Measurements from ENCODE around the gene ZC3H7A. TPM values are rescaled to one million over a fixed set of nuclear protein-coding genes. Genes with fewer than 3 reads are reported as not detected.

The ZC3H7A gene

DNA sequence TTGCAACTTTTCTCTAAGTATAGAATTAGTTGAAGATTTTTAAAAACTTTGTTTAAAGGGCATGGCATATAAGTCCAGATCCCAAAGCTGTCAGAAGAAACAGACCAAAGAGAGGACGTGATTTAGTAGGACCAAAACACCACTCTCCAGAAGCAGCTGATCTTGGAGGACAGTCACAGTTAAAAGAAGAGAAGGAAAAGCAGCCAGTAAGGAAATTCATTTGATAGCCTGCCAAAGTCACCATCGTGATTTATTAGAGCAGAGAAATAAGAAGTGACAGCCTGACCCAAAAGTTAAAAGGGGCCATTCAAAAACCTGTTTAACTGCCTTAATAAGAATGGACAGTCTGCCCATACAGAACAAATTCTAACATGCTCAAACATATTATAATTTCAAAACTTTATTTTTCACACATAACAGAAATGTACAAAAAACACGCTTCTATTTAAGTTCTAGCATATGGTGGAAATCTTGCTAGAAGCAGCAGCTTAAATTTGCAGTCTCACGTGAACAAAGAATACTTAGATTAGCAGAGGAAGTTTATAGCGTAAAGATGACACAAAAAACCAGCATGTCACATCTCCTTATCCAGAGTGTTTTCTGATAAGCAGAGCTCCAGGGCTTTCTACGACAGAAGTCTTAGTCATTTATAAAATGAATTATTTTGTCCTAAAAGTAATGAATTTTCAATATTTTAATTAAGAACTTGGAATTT lies 91.6 kb downstream of the ZC3H7A start:
- Histone ChIP-seq H3K9ac (ENCODE audit: low read depth, low read length, poor library complexity) (no peak overlapping the region), H3K79me1 (ENCODE audit: low read depth, low read length) (peaks cover 2% of the 10 kb centered on the region), H3K4me3 (ENCODE audit: low read length in 2 of 2) (no peak overlapping the region), H3K27ac (replicated peaks; ENCODE audit: low read length) (no peak overlapping the region), H4K8ac (ENCODE audit: low read depth, low read length) (no peak overlapping the region), H3K36me3 (replicated peaks in 1 of 2; ENCODE audit: control insufficient read depth in 2 of 2, insufficient read depth in 2 of 2, low read length in 2 of 2) (peaks cover 3 to 34% of the 10 kb centered on the region in 2 donors), H2AFZ (ENCODE audit: low read length) (no peak overlapping the region), H3K4me1 (ENCODE audit: control insufficient read depth in 2 of 2, insufficient read depth in 1 of 2, low read depth in 1 of 2, low read length in 2 of 2) (no peaks in the 10 kb centered on the region), H3K18ac (ENCODE audit: low read length) (no peak overlapping the region), H2BK120ac (ENCODE audit: low read depth, low read length) (no peak overlapping the region), H3K27me3 (ENCODE audit: control insufficient read depth in 3 of 3, insufficient read depth in 3 of 3, low read depth in 1 of 3, low read length in 3 of 3) (no peaks in the 10 kb centered on the region), H3K14ac (ENCODE audit: low read length) (no peak overlapping the region), H2BK12ac (ENCODE audit: low read length) (no peak overlapping the region), H2BK5ac (ENCODE audit: low read length) (no peak overlapping the region), H2AK5ac (ENCODE audit: low read depth, low read length) (no peak overlapping the region), H2BK15ac (ENCODE audit: low read length) (no peak overlapping the region), H3K23ac (ENCODE audit: low read depth, low read length, poor library complexity) (no peak overlapping the region), H3K4me2 (ENCODE audit: insufficient read depth, low read length, poor library complexity, severe bottlenecking) (no peak overlapping the region), H3K4ac (ENCODE audit: low read length) (no peak overlapping the region), H4K91ac (ENCODE audit: low read depth, low read length, poor library complexity) (no peak overlapping the region), H3K9me3 (replicated peaks in 1 of 2; ENCODE audit: control insufficient read depth in 2 of 2, insufficient read depth in 1 of 2, low read depth in 1 of 2, low read length in 2 of 2) (no peaks in the 10 kb centered on the region)
- WGBS, 2 donors (ENCODE audit: extremely low coverage in 2 of 2, insufficient read length in 2 of 2, insufficient replicate concordance in 1 of 2): 100% methylated on average over 1 of the region's 6 CpGs; no CpG with 5 or more reads in 1 of the 2 donors
- no peak for DNase-seq (ENCODE audit: low spot score)

Small RNAs within 50 kb of the gene (small RNA-seq; reads per million reads assigned to genes)
- gene RF00017 (ENCODE audit: insufficient read depth): not detected
